Fibroblast of the aortic adventitia (primary cell): ENCODE results near the gene TARDBP. TPM values are rescaled to one million over a fixed set of nuclear protein-coding genes. Genes with fewer than 3 reads are reported as not detected.
"Not testable (repeated sequence)": the region's sequence is repeated elsewhere in the genome, so short reads cannot be mapped to it uniquely, and the experiment has no call there.

Experiments used
- DNase-seq: peaks from one replicate; pipeline ENCODE4 v3.0.0-alpha.2; 2010; ENCODE audit warnings: low read depth
- H3K4me3 ChIP-seq: 2 replicates; pipeline ENCODE4 v1.5.1; 2011; ENCODE audit warnings: low read depth, mild to moderate bottlenecking, control low read depth, low read length, moderate library complexity
- total RNA-seq: library from RNA; depleted of rRNA; stranded (reverse); fragments of >200 nt; gene quantifications from 2 replicates; pipeline ENCODE4 v1.2.3, GENCODE V29; 2012; ENCODE audit warnings: low replicate concordance
- TF ChIP-seq, protein P1 (sequence below): IDR thresholded peaks from 2 replicates; pipeline ENCODE4 v1.5.1; 2011; ENCODE audit warnings: mild to moderate bottlenecking, low read length, control low read depth, inconsistent platforms; ENCODE audit not compliant: insufficient read depth

The TARDBP gene
- total RNA-seq, 1 donor, result 66.1 TPM

- DNase-seq, result peak; percentile 82
- TF ChIP-seq, protein P1, sequence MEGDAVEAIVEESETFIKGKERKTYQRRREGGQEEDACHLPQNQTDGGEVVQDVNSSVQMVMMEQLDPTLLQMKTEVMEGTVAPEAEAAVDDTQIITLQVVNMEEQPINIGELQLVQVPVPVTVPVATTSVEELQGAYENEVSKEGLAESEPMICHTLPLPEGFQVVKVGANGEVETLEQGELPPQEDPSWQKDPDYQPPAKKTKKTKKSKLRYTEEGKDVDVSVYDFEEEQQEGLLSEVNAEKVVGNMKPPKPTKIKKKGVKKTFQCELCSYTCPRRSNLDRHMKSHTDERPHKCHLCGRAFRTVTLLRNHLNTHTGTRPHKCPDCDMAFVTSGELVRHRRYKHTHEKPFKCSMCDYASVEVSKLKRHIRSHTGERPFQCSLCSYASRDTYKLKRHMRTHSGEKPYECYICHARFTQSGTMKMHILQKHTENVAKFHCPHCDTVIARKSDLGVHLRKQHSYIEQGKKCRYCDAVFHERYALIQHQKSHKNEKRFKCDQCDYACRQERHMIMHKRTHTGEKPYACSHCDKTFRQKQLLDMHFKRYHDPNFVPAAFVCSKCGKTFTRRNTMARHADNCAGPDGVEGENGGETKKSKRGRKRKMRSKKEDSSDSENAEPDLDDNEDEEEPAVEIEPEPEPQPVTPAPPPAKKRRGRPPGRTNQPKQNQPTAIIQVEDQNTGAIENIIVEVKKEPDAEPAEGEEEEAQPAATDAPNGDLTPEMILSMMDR, result peak; percentile 47
- peak within 1 kb of the TSS; percentile 89 for H3K4me3 ChIP-seq
Observed at GRCh38 chr1:11059968-11060830, 47.7 kb downstream of the TARDBP start, which contains the start of gene SRM. SRM (minus strand) TSS chr1:11060018; CDS start chr1:11059943, 75 bp downstream.

GRCh38 chr1:11061652-11062365 lies 49.4 kb downstream of the TARDBP start:
- H3K4me3 ChIP-seq, result no peak overlapping the region
- TF ChIP-seq, protein P1, result no peak
- DNase-seq, result no peak

GRCh38 chr1:11062965-11063401 lies 50.5 kb downstream of the TARDBP start:
- TF ChIP-seq, protein P1, result no peak
- no peak overlapping the region for H3K4me3 ChIP-seq
- DNase-seq, result no peak

GRCh38 chr1:11063937-11064537 lies 51.6 kb downstream of the TARDBP start:
- DNase-seq, H3K4me3 ChIP-seq: not testable (repeated sequence)

DNA sequence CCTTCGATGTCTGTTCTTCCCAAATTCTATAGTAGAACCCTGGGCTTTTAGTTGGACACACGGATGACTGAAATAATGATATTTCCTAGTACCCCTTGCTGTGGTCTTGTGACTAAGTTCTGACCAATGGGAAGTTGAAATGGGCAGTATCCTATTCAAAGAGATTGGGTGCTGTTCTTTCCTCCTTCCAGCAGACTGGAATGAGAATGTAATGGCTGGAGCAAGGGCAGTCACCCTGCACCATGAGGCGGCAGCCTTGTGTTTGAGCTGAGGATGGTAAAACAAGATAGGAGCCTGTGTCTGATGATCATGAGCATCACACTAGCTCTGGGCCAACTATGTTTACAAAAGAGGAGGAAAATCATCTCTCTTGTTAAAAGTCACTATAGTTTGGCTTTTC lies 52.5 kb downstream of the TARDBP start:
- H3K4me3 ChIP-seq, result no peak overlapping the region
- no peak for DNase-seq
- TF ChIP-seq, protein P1, result no peak

- TF ChIP-seq, protein P1, result no peak
- no peak overlapping the region for H3K4me3 ChIP-seq
- no peak for DNase-seq
Observed at GRCh38 chr1:11065796-11066195, 53.3 kb downstream of the TARDBP start.
